NCI-H1092 treated with DMSO at 0.1 percent for 48 hours (cell line): ENCODE data around the gene SSTR4.
"Not testable (repeated sequence)": the region's sequence is repeated elsewhere in the genome, so short reads cannot be mapped to it uniquely, and the experiment has no call there.

Source experiments
- DNase-seq: peaks from one replicate; lab custom pipeline; 2025; lab: John Stamatoyannopoulos, UW

The SSTR4 gene

GRCh38 chr20:23018432-23018831 lies 16.7 kb upstream of the SSTR4 start:
- DNase-seq = no peak

- DNase-seq = no peak
Observed at GRCh38 chr20:23018941-23019340, 16.2 kb upstream of the SSTR4 start.

GRCh38 chr20:23019403-23019802 lies 15.7 kb upstream of the SSTR4 start:
- no peak for DNase-seq

GRCh38 chr20:23020230-23021018 lies 14.7 kb upstream of the SSTR4 start:
- DNase-seq = no peak

GRCh38 chr20:23021541-23021940 lies 13.6 kb upstream of the SSTR4 start:
- DNase-seq = no peak

- no peak for DNase-seq
Observed at GRCh38 chr20:23021951-23022350, 13.2 kb upstream of the SSTR4 start.

GRCh38 chr20:23022849-23023248 lies 12.3 kb upstream of the SSTR4 start:
- DNase-seq = no peak

- DNase-seq = no peak
Observed at GRCh38 chr20:23023621-23024177, 11.4 kb upstream of the SSTR4 start.

- DNase-seq = no peak
Observed at GRCh38 chr20:23024701-23025100, 10.4 kb upstream of the SSTR4 start.

- DNase-seq = not testable (repeated sequence)
Observed at GRCh38 chr20:23025503-23025902, 9.6 kb upstream of the SSTR4 start.

- DNase-seq = no peak
Observed at GRCh38 chr20:23027721-23028120, 7.4 kb upstream of the SSTR4 start.

GRCh38 chr20:23028392-23028791 lies 6.7 kb upstream of the SSTR4 start:
- DNase-seq = no peak

GRCh38 chr20:23029324-23029723 lies 5.8 kb upstream of the SSTR4 start:
- no peak for DNase-seq

GRCh38 chr20:23031346-23031745 lies 3.8 kb upstream of the SSTR4 start:
- no peak for DNase-seq

GRCh38 chr20:23032056-23032749 lies 2.9 kb upstream of the SSTR4 start:
- no peak for DNase-seq

GRCh38 chr20:23032750-23033078 lies 2.4 kb upstream of the SSTR4 start:
- no peak for DNase-seq

GRCh38 chr20:23033918-23034317 lies 1.2 kb upstream of the SSTR4 start:
- no peak for DNase-seq

- no peak for DNase-seq
Observed at GRCh38 chr20:23035731-23036130, 619 bp downstream of the SSTR4 start.

GRCh38 chr20:23036371-23036770 lies 1.3 kb downstream of the SSTR4 start:
- no peak for DNase-seq

GRCh38 chr20:23037017-23037481 lies 1.9 kb downstream of the SSTR4 start:
- DNase-seq = no peak

GRCh38 chr20:23039136-23039875 lies 4.2 kb downstream of the SSTR4 start:
- DNase-seq = no peak

GRCh38 chr20:23039885-23040508 lies 4.9 kb downstream of the SSTR4 start:
- DNase-seq = no peak
